Testis (tissue), 2 donors: ENCODE data around the gene ASIC2.

Source experiments
- POLR2A ChIP-seq: fragments of 450-650 bp; IDR thresholded peaks from one replicate; pipeline ENCODE4 v1.6.1; 2017; ENCODE audit warnings: antibody characterized with exemption, mild to moderate bottlenecking, moderate library complexity
- TF ChIP-seq, protein P1 (sequence below), 3 experiments: fragments of 450-650 bp in 2 of 3; fragments of 200-600 bp in 1 of 3; sonication (generic) in 1 of 3; IDR thresholded peaks; one replicate each; pipeline ENCODE4 v1.5.1; 2016 to 2019; ENCODE audit warnings: antibody characterized with exemption in 3 of 3, mild to moderate bottlenecking in 2 of 3, moderate library complexity in 1 of 3

DNA sequence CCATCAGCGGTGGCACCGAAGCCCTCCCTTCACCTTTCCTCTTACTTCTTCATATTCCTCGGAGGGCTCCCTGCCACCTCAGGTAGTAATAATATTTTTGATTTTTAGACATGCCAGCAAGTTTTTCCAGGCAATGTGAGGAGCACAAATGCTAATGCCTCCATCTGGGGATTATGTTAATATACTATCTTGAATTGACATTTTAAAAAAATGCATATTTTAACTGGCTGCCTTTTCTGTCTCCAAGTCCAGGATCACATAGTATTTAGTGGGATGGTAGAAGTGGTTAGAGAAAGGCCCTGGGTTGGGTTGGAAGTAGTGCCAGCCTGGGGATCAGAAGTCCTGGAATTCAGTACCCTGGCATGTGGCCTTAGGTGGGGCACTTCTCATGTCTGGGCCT lies 154.5 kb downstream of the ASIC2 start:
- TF ChIP-seq, protein P1, sequence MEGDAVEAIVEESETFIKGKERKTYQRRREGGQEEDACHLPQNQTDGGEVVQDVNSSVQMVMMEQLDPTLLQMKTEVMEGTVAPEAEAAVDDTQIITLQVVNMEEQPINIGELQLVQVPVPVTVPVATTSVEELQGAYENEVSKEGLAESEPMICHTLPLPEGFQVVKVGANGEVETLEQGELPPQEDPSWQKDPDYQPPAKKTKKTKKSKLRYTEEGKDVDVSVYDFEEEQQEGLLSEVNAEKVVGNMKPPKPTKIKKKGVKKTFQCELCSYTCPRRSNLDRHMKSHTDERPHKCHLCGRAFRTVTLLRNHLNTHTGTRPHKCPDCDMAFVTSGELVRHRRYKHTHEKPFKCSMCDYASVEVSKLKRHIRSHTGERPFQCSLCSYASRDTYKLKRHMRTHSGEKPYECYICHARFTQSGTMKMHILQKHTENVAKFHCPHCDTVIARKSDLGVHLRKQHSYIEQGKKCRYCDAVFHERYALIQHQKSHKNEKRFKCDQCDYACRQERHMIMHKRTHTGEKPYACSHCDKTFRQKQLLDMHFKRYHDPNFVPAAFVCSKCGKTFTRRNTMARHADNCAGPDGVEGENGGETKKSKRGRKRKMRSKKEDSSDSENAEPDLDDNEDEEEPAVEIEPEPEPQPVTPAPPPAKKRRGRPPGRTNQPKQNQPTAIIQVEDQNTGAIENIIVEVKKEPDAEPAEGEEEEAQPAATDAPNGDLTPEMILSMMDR (IDR thresholded peaks at IDR 0.05): no peak
- TF ChIP-seq POLR2A: no peak
